H9 (cell line): ENCODE measurements around the gene KRTAP4-6. TPM values are rescaled to one million over a fixed set of nuclear protein-coding genes. Genes with fewer than 3 reads are reported as not detected.

Experiments
- DNase-seq: peaks from one replicate; pipeline ENCODE4 v3.0.0-alpha.2; 2017
- H2AFZ ChIP-seq: one replicate; pipeline ENCODE4 v1.6.1; 2013; ENCODE audit warnings: mild to moderate bottlenecking, low read length, control low read depth, moderate library complexity
- H2AK5ac ChIP-seq: 2 replicates; pipeline ENCODE4 v1.6.1; 2013; ENCODE audit warnings: low read length, control low read depth, mixed read lengths; ENCODE audit not compliant: insufficient read length
- H2BK120ac ChIP-seq: one replicate; pipeline ENCODE4 v1.6.1; 2013; ENCODE audit warnings: low read depth, mild to moderate bottlenecking, low read length, control low read depth, inconsistent platforms; ENCODE audit not compliant: poor library complexity, severe bottlenecking
- H2BK12ac ChIP-seq: 2 replicates; pipeline ENCODE4 v1.6.1; 2013; ENCODE audit warnings: low read length, control low read depth, mixed read lengths, low read depth; ENCODE audit not compliant: insufficient read length
- H2BK15ac ChIP-seq: 2 replicates; pipeline ENCODE4 v1.6.1; 2013; ENCODE audit warnings: low read depth, low read length, control low read depth
- H2BK20ac ChIP-seq: one replicate; pipeline ENCODE4 v1.6.1; 2013; ENCODE audit warnings: low read depth, mild to moderate bottlenecking, low read length, control low read depth, inconsistent platforms; ENCODE audit not compliant: poor library complexity, severe bottlenecking
- H2BK5ac ChIP-seq: 2 replicates; pipeline ENCODE4 v1.6.1; 2013; ENCODE audit warnings: low read length, control low read depth, mixed read lengths; ENCODE audit not compliant: insufficient read length
- H3K14ac ChIP-seq: 2 replicates; pipeline ENCODE4 v1.6.1; 2013; ENCODE audit warnings: low read length, control low read depth; ENCODE audit not compliant: insufficient read depth
- H3K18ac ChIP-seq: 2 replicates; pipeline ENCODE4 v1.6.1; 2013; ENCODE audit warnings: low read depth, mild to moderate bottlenecking, mixed read lengths, low read length, control low read depth; ENCODE audit not compliant: insufficient read length
- H3K23ac ChIP-seq: 2 replicates; pipeline ENCODE4 v1.6.1; 2013; ENCODE audit warnings: low read length, control low read depth, mixed read lengths, low read depth; ENCODE audit not compliant: insufficient read length
- H3K23me2 ChIP-seq: 2 replicates; pipeline ENCODE4 v1.6.1; 2013; ENCODE audit warnings: low read depth, mild to moderate bottlenecking, mixed read lengths, low read length, control low read depth; ENCODE audit not compliant: insufficient read length, poor library complexity, severe bottlenecking
- H3K27ac ChIP-seq: 2 replicates; pipeline ENCODE4 v1.5.1; 2013; ENCODE audit warnings: low read length, control low read depth, mixed read lengths, low read depth; ENCODE audit not compliant: insufficient read length
- H3K27me3 ChIP-seq: 2 replicates; pipeline ENCODE4 v1.6.1; 2013; ENCODE audit warnings: low read length, control low read depth, inconsistent platforms; ENCODE audit not compliant: insufficient read depth
- H3K4ac ChIP-seq: 2 replicates; pipeline ENCODE4 v1.6.1; 2013; ENCODE audit warnings: low read depth, mild to moderate bottlenecking, control low read depth, inconsistent platforms, low read length, moderate library complexity
- H3K4me1 ChIP-seq: 2 replicates; pipeline ENCODE4 v1.6.1; 2013; ENCODE audit warnings: low read length, control low read depth, inconsistent platforms; ENCODE audit not compliant: insufficient read depth
- H3K4me2 ChIP-seq: 2 replicates; pipeline ENCODE4 v1.6.1; 2013; ENCODE audit warnings: low read length, control low read depth, mixed read lengths; ENCODE audit not compliant: insufficient read length, insufficient read depth
- H3K56ac ChIP-seq: 2 replicates; pipeline ENCODE4 v1.6.1; 2013; ENCODE audit warnings: low read depth, mild to moderate bottlenecking, mixed read lengths, low read length, control low read depth; ENCODE audit not compliant: insufficient read length
- H3K79me1 ChIP-seq: 2 replicates; pipeline ENCODE4 v1.6.1; 2013; ENCODE audit warnings: low read depth, mild to moderate bottlenecking, moderate library complexity, low read length, control low read depth, inconsistent platforms; ENCODE audit not compliant: insufficient read depth, poor library complexity, severe bottlenecking
- H3K79me2 ChIP-seq: 2 replicates; pipeline ENCODE4 v1.6.1; 2013; ENCODE audit warnings: low read length, control low read depth, inconsistent platforms; ENCODE audit not compliant: insufficient read depth
- H3K9ac ChIP-seq: 2 replicates; pipeline ENCODE4 v1.6.1; 2013; ENCODE audit warnings: low read length, control low read depth, mixed read lengths; ENCODE audit not compliant: insufficient read length; ENCODE audit errors: extremely low read depth
- H3K9me3 ChIP-seq: one replicate; pipeline ENCODE4 v1.6.1; 2013; ENCODE audit warnings: low read depth, low read length, inconsistent platforms; ENCODE audit not compliant: control insufficient read depth
- H3T11ph ChIP-seq: one replicate; pipeline ENCODE4 v1.6.1; 2013; ENCODE audit warnings: mild to moderate bottlenecking, low read length, control low read depth, inconsistent platforms
- H4K20me1 ChIP-seq: one replicate; pipeline ENCODE4 v1.6.1; 2013; ENCODE audit not compliant: control insufficient read depth, insufficient read length, insufficient read depth
- H4K5ac ChIP-seq: 2 replicates; pipeline ENCODE4 v1.6.1; 2013; ENCODE audit warnings: low read depth, mild to moderate bottlenecking, mixed read lengths, low read length, control low read depth; ENCODE audit not compliant: insufficient read length
- H4K8ac ChIP-seq: replicated peaks from 2 replicates; pipeline ENCODE4 v1.6.1; 2013; ENCODE audit warnings: low read length, control low read depth, mixed read lengths, low read depth; ENCODE audit not compliant: insufficient read length
- H4K91ac ChIP-seq: 2 replicates; pipeline ENCODE4 v1.6.1; 2013; ENCODE audit warnings: low read depth, mild to moderate bottlenecking, moderate library complexity, mixed read lengths, low read length, control low read depth; ENCODE audit not compliant: insufficient read length
- H3K27ac Mint-ChIP-seq, 3 experiments: 2 replicates in 2 of 3; 3 replicates in 1 of 3; pipeline ENCODE4 v1.8.0; 2020 to 2021; ENCODE audit warnings: mixed read lengths in 3 of 3, mild to moderate bottlenecking in 1 of 3, moderate library complexity in 1 of 3
- H3K27me3 Mint-ChIP-seq: 2 replicates; pipeline ENCODE4 v1.8.0; 2021; ENCODE audit warnings: low read depth, mild to moderate bottlenecking, moderate library complexity, mixed read lengths
- H3K36me3 Mint-ChIP-seq, 3 experiments: 2 replicates in 2 of 3; 3 replicates in 1 of 3; pipeline ENCODE4 v1.8.0; 2020 to 2021; ENCODE audit warnings: low read depth in 3 of 3, mixed read lengths in 3 of 3; ENCODE audit not compliant: insufficient read depth in 1 of 3
- H3K4me1 Mint-ChIP-seq, 2 experiments: 2 replicates each; pipeline ENCODE4 v1.8.0; 2020; ENCODE audit warnings: mixed read lengths in 2 of 2
- H3K4me3 Mint-ChIP-seq, 2 experiments: 2 replicates in 1 of 2; 3 replicates in 1 of 2; pipeline ENCODE4 v1.8.0; 2020 to 2021; ENCODE audit warnings: mild to moderate bottlenecking in 2 of 2, mixed read lengths in 2 of 2, moderate library complexity in 1 of 2
- H3K9me3 Mint-ChIP-seq, 2 experiments: 2 replicates in 1 of 2; 3 replicates in 1 of 2; pipeline ENCODE4 v1.8.0; 2020; ENCODE audit warnings: mild to moderate bottlenecking in 2 of 2, mixed read lengths in 2 of 2, moderate library complexity in 1 of 2
- WGBS: extraction: QIAGEN DNeasy Blood & Tissue Kit; methylation state at CpG from one replicate; pipeline ENCODE4 v1.1.7; 2013; ENCODE audit warnings: missing lambda C conversion rate, low lambda C conversion rate, mixed read lengths; ENCODE audit not compliant: insufficient read length; ENCODE audit errors: extremely low coverage; 5-methylcytosine and 5-hydroxymethylcytosine counted together
- total RNA-seq: library from RNA; stranded (reverse); gene quantifications from 2 replicates; pipeline ENCODE4 v1.2.1, GENCODE V29; 2021
- TF ChIP-seq, protein P1 (sequence below): fragments of 200-600 bp; sonication (generic); conservative IDR thresholded peaks from 3 replicates; pipeline ENCODE4 v1.8.0; 2021; ENCODE audit warnings: antibody characterized with exemption, mild to moderate bottlenecking

Gene KRTAP4-6
- total RNA-seq, 1 experiment from 2014 or later: not detected

DNA sequence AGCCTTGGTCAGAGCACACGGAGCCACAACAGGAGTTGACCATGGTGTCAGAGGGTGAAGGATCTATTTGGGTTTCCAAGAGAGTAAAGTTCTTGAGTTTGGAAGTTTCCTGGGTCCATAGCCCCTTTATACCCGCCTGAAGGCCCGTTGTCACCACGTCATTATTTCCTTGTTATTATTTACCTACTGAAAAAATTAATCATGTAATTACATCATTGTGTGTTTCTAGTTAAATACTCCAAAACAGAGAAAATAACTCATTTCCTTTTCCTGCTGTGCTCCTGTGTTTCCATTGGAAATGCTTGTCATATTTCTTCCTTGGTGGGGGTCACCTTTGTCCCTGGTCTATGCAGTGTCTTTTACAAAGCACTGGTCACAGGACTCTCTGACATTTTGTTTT is 42.3 kb downstream of the KRTAP4-6 start, which contains the start of gene KRTAP4-8:
KRTAP4-8 (minus strand) TSS at position 101 of the 400 bp plus-strand sequence; CDS start at position 43, 58 bp downstream.
- H3K4me3 Mint-ChIP-seq: no peak within 1 kb of the TSS
- H2AFZ ChIP-seq: no peak within 1 kb of the TSS
- H2AK5ac ChIP-seq: no peak within 1 kb of the TSS
- peaks cover 31 to 38% of the 10 kb centered on the region in 2 experiments for H3K4me1 Mint-ChIP-seq
- H3K18ac ChIP-seq: no peak within 1 kb of the TSS
- H3K23ac ChIP-seq: no peak within 1 kb of the TSS
- no CpG with 5 or more reads among the region's 4 CpGs for WGBS
- H4K20me1 ChIP-seq: no peaks in the 10 kb centered on the region
- no peak within 1 kb of the TSS for H4K91ac ChIP-seq
- no peak within 1 kb of the TSS for H3K9ac ChIP-seq
- no peak within 1 kb of the TSS for H3K27ac ChIP-seq
- TF ChIP-seq, protein P1, sequence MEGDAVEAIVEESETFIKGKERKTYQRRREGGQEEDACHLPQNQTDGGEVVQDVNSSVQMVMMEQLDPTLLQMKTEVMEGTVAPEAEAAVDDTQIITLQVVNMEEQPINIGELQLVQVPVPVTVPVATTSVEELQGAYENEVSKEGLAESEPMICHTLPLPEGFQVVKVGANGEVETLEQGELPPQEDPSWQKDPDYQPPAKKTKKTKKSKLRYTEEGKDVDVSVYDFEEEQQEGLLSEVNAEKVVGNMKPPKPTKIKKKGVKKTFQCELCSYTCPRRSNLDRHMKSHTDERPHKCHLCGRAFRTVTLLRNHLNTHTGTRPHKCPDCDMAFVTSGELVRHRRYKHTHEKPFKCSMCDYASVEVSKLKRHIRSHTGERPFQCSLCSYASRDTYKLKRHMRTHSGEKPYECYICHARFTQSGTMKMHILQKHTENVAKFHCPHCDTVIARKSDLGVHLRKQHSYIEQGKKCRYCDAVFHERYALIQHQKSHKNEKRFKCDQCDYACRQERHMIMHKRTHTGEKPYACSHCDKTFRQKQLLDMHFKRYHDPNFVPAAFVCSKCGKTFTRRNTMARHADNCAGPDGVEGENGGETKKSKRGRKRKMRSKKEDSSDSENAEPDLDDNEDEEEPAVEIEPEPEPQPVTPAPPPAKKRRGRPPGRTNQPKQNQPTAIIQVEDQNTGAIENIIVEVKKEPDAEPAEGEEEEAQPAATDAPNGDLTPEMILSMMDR: no peak
- H2BK15ac ChIP-seq: no peak within 1 kb of the TSS
- H2BK12ac ChIP-seq: no peak within 1 kb of the TSS
- H3K27me3 ChIP-seq: no peaks in the 10 kb centered on the region
- H2BK20ac ChIP-seq: no peak within 1 kb of the TSS
- H3K9me3 ChIP-seq: no peaks in the 10 kb centered on the region
- no peak within 1 kb of the TSS for H3T11ph ChIP-seq
- no peak within 1 kb of the TSS for H2BK120ac ChIP-seq
- H3K23me2 ChIP-seq: no peaks in the 10 kb centered on the region
- H3K79me2 ChIP-seq: no peaks in the 10 kb centered on the region
- no peak within 1 kb of the TSS for H3K56ac ChIP-seq
- H3K27ac Mint-ChIP-seq: no peak within 1 kb of the TSS; a peak in 1 of 7 replicates
- H3K36me3 Mint-ChIP-seq: peaks cover 0 to 13% (median 4%) of the 10 kb centered on the region in 3 experiments; a peak in 4 of 7 replicates
- H2BK5ac ChIP-seq: no peak within 1 kb of the TSS
- no peak within 1 kb of the TSS for H4K5ac ChIP-seq
- no peak within 1 kb of the TSS for H4K8ac ChIP-seq
- H3K14ac ChIP-seq: no peak within 1 kb of the TSS
- H3K79me1 ChIP-seq: no peaks in the 10 kb centered on the region
- peaks cover 5 to 14% of the 10 kb centered on the region in 2 experiments; a peak in 4 of 5 replicates for H3K9me3 Mint-ChIP-seq
- H3K4me2 ChIP-seq: no peak within 1 kb of the TSS
- H3K4ac ChIP-seq: no peak within 1 kb of the TSS
- H3K27me3 Mint-ChIP-seq: peaks cover 1% of the 10 kb centered on the region; the same call in 1 of the 2 replicates
- H3K4me1 ChIP-seq: no peaks in the 10 kb centered on the region
- no peak for DNase-seq
